NCI-H146 treated with DMSO at 0.1 percent for 48 hours (cell line): Measurements from ENCODE around the gene TRIM58.

Source experiments
- DNase-seq: peaks from one replicate; lab custom pipeline; 2025; ENCODE audit not compliant: unreplicated experiment; lab: John Stamatoyannopoulos, UW

The TRIM58 gene

DNA sequence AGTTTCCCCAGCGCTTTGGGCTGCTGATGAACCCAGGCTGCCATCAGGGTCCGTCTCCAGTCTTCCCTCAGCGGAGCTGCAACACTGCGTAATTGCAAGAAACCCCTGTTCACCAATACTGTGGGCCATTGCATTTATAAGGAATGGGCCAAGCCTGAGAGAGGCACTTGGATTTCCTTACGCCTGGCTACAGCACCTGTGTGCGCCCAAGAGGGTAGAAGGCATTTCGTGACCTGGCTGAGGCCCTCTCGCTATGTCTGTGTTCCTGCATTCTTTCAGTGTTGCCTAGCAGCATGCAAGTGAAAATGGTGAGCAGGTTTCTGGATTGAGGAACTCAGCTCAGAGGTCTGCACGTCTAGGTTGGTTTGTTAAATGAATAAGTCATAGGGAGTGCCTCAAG is 26.4 kb downstream of the TRIM58 start:
- DNase-seq: no peak

DNA sequence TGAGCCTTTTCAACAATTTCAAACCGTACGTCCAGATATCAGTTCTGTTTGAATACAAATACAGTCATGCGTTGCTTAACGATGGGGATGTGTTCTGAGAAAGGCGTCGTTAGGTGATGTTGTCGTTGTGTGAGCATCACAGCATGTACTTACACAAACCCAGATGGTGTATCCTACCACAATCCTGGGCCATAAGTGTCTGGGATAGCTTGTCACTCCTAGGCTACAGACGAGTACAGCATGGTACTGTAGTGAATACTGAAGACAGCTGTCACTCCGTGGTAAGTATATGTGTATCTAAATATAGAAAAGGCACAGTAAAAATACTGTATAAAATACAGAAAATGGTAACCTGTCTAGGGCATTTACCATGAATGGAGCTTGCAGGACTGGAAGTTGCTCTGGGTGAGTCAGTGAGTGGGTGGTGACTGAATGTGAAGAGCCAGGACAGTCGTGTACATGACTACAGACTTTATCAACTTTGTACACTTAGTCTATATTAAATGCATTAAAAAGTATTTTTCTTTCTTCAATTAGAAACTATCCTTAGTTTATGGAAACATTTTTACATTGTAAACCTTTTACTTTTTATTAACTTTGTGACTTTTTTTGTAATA is 27.9 kb downstream of the TRIM58 start:
- no peak for DNase-seq

DNA sequence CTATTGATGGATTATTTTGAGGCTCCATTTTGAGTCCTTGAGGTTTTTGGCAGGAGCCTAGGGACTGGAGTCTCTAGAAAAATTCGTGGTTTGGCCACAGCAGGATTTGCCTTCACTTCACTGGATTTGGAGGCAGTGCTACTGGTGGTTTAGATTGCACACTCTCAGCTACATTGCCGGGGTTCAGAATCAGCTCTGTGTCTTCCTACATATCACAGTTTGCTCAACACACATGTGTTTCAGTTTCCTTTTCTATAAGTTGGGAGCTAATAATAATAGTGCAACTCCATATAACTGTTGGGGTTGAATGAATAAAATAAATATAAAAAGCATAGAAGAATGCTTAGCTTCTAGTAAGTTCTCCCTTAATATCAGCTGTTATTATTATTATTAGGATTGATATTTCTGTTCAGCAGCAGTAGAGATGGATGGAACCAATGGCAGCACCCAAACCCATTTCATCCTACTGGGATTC is 38.2 kb downstream of the TRIM58 start, which contains the start of gene OR2W3:
Gene OR2W3, plus strand, starts transcription at position 425 of the 475 bp plus-strand sequence. Its CDS starts 0 bp downstream, at position 425.
- no peak for DNase-seq

DNA sequence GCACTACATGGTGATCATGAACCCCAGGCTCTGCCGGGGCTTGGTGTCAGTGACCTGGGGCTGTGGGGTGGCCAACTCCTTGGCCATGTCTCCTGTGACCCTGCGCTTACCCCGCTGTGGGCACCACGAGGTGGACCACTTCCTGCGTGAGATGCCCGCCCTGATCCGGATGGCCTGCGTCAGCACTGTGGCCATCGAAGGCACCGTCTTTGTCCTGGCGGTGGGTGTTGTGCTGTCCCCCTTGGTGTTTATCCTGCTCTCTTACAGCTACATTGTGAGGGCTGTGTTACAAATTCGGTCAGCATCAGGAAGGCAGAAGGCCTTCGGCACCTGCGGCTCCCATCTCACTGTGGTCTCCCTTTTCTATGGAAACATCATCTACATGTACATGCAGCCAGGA is 39.0 kb downstream of the TRIM58 start:
- DNase-seq: no peak

DNA sequence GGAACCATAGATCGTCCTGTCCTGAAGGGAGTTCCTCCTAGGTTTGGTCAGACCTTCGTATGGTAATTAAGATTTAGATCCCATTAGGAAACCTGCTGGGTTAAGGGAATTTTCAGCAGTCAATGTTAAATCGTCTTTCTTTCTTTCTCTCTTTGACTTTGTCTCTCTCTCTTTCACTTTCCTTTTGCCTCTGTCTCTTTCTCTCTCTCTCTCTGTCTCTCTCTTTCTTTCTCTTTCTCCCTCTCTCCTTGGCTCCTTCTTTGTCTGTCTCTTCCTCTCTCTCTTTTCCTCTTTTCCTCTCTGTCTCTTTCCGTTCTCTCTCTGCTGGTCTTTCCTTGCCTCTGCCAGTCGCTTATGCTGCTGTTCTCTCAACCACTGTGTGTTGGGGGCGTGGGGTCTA is 47.1 kb downstream of the TRIM58 start:
- DNase-seq: no peak

DNA sequence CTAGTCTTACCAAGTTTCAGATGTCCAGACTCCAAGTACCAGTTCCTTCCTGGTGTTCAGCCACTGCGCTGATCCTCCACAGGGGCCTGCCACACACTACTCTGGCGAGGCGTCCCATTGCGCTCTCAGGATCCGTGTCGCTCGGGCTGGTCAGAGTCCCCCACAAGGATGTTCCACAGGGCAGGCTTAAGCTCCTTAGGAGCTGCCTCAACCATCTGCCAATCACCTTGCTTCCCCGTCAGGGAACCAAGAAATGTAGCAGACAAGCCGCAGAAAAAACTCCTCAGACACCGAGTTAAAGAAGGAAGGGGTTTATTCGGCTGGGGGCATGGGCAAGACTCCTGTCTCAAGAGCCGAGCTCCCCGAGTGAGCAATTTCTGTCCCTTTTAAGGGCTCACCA is 48.2 kb downstream of the TRIM58 start:
- DNase-seq: no peak

DNA sequence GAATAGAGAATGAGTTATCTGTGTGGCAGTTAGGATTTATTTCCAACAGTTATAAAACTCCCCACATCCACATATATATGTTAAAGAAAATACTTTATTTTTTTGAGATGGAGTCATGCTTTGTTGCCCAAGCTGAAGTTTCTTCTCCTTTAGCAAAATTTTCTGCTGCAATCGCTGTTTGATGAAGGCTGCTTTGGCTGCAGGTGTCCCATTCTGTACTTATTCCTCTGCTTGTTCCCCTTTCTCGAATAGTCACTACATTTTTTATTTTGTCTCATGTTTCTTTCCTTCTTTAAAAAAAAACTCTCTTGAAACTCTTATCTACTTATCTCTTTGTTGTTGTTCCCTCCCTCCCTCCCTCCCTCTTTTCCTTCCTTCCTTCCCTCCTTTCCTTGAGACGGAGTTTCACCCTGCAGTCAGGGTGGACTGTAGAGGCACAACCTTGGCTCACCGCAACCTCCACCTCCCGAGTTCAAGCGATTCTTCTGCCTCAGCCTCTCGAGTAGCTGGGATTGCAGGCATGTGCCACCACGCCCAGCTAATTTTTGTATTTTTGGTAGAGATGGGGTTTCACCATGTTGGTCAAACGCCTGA is 49.0 kb downstream of the TRIM58 start:
- DNase-seq: no peak

DNA sequence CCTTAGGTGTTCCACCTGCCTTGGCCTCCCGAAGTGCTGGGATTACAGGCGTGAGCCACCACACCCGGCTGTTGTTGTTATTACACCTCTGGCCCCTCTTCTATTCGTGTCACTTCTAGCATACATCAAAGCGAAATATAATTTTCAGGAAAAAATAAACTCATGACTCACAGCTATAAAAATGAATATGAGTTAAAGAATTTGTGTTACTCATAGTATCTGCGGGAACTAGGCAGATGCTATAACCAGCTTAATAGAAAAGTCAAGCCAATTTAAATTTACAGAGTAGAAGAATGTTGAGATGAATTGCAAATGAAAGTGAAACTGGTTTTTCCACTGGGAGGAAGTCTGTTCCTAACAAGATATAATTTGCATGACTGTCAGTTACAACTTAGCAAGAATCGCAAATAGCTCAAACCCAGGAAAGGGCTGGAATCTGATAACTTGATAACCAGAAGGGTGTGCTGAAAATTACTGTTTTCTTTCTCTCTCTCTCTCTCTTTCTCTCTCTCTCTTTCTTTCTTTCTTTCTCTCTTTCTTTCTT is 49.6 kb downstream of the TRIM58 start:
- DNase-seq: no peak

DNA sequence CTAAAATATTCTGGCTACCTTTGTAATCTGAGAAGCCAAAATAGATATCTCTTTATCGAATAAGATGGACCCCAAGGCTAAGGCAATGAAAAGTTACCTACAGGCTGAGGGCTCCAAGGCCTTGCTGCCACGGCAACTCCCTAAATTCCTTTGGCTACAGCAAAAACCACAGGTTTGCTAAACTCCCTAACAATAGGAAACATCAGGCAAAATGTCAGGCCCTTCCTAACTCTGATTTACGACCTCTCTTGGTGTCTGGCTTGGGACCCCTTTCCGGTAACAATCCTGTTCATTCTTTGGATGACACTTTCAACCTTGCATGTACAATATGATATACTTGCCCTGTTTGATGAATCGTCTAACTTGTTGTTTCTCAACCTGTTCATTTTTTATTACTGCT is 51.8 kb downstream of the TRIM58 start:
- no peak for DNase-seq

DNA sequence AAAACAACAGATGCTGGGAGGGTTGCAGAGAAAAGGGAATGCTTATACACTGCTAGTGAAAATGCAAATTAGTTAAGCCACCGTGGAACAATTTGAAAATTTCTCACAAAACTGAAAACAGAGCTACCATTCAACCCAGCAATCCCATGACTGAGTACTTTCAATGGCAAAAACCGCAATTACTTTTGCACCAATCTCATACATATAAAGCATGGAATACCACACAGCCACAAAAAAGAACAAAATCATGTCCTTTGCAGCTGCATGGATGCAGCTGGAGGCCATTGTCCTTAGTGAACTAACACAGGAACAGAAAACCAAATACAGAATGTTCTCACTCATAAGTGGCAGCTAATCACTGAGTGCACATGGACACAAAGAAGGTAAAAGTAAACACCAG is 56.8 kb downstream of the TRIM58 start:
- DNase-seq: no peak

DNA sequence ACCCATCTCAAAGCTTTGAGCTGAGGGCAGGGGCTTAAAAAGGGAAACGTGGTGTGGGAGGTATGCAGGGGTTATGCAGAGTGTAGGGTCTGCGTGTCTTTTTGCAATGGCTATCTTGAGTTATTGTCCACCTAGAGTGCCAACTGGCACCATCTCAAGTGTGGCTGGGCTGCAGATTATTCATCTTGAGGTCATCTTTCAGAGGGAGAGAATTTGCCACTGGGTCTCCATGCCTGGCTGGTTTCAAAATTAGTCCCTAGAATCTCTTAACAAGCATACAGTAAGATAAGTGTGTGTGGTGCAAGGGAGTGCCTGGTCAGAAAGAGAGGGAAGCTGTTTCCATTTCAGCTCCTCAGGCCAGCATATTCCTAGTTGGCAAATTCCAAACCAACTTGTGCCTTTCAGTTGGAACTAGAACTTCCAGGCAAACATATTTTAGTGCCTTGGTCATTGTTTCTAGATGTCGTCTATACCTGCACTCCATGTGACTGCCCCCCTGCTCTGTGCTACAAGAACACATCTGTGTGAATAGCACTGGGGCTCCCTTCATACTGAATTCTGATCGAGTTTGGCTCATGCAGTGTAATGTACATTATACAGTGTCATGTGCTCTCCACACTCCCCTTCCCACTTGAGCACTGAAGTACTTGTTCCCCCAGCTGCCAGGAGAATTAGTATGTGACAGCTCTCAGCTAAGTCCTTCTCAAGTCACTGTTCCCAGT is 58.1 kb downstream of the TRIM58 start:
- no peak for DNase-seq

DNA sequence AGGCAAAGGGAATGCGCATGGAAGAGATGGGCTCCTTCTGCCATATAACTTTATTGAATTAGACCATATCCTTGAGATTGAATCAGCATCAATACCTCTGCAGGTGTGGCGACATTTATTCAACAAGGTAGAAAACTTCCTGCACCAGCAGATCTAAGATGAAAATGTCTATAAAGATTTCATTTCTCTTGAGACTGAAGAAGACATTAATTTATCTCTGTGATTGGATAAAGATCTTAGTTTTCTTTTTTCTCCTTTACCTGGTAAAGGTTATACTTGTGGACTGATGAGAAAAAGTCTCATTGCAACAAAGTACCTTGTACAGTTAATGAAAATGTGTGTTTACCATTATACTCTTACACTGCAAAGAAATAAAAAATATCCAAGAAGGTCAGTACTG is 63.0 kb downstream of the TRIM58 start, which contains the start of gene OR2T8:
Gene OR2T8, plus strand, starts transcription at position 301 of the 400 bp plus-strand sequence. CDS start 766 bp downstream, outside the sequence.
- DNase-seq: no peak

DNA sequence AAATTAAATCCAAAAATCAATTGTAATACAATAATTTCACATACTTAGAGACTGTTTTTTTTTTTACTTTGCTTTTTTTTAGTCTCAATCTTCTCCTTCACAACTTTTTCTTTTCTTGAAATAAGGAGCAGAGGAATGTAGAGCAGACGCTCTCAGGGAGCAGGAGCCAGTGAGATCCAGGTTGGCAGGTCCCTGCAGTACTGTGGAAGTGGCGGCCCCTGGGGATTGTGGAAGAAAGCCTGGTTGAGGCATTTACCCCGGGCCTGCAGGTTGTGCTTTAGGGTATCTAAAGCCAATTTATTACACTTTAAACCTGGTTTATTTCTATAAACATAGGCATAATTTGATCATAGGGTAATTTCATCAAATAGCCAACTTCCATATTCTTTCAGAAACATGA is 67.0 kb downstream of the TRIM58 start:
- DNase-seq: no peak

DNA sequence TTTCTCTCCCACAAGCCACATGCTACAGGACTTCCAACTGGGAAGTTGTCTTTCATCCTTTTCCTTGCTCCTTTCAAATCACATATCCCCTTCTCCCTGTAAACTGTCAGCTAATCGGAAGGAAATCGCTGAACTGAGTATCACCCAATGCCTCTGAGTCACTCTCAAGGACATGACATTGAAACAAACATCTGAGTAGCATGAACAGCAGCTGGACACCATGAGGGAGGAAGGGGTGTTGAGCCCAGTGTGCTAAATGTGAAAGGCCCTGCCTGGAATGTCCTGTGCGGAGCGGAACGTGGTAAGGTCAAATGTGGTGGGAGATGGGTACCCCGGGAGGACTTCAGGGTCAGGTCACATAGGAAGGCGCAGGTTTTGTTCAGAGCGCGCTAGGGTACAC is 67.9 kb downstream of the TRIM58 start, which contains the start of gene OR2AJ1:
Gene OR2AJ1, plus strand, starts transcription at position 22 of the 400 bp plus-strand sequence. CDS start 8,880 bp downstream, outside the sequence.
- DNase-seq: no peak
